Daoy (cell line): ENCODE data around the gene ITM2C. TPM values are rescaled to one million over a fixed set of nuclear protein-coding genes. Genes with fewer than 3 reads are reported as not detected.

Source experiments
- DNase-seq: peaks from one replicate; pipeline ENCODE4 v3.0.0-alpha.2; 2015; ENCODE audit warnings: low read depth
- total RNA-seq: library from RNA; depleted of rRNA; stranded (reverse); fragments of >200 nt; shearing (Covaris generic); gene quantifications from 2 replicates; pipeline ENCODE4 v1.2.3, GENCODE V29; 2014

The ITM2C gene
- total RNA-seq, 1 experiment from 2014 or later: 41.9 TPM

DNA sequence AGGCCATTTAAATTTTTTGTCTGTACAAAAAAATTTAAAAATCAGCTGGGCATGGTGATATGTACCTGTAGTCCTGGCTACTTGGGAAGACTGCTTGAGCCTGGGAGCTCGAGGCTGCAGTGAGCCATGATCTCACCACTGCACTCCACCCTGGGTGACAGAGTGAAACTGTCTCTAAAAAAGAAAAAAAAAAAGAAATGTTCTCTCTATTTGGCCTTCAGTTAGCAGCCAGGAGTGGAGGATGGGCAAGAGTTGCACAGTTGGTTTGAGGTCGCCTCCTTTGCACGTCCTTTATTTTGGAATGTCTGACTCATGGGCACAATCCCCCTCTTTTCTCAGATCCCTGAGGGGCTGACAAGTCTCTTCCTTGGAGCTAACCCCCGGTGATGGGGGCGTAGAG, 26.3 kb downstream of the ITM2C start:
- DNase-seq: peak; percentile 36

GRCh38 chr2:230891509-230891908, 26.8 kb downstream of the ITM2C start:
- DNase-seq: no peak

- no peak for DNase-seq
Measured at GRCh38 chr2:230893338-230893737, 28.6 kb downstream of the ITM2C start.

GRCh38 chr2:230893841-230894781, 29.4 kb downstream of the ITM2C start:
- no peak for DNase-seq

GRCh38 chr2:230895536-230896345, 31.0 kb downstream of the ITM2C start:
- no peak for DNase-seq

- DNase-seq: no peak
Measured at GRCh38 chr2:230896346-230897115, 31.8 kb downstream of the ITM2C start.

- no peak for DNase-seq
Measured at GRCh38 chr2:230898016-230898712, 33.4 kb downstream of the ITM2C start.

GRCh38 chr2:230898713-230899091, 34.0 kb downstream of the ITM2C start:
- DNase-seq: no peak

DNA sequence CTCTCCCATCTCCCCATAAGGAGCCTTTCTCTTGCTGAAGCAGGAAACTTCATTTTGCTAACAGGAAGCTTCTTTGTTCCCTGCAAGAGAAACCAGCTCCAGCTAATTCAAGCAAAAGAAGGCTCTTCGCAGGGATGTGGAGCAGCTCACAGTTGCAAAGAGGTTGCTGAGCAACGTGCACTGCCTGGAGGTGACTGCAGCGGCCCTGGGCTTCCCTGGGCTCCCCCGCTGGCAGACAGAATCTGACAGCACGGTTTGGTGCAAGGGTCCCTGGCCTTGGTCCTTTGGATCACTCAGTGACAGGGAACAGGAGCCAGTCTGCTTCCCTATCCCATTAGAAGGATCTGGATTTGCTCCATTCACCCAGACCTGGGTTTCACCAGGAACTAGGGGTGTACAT, 34.5 kb downstream of the ITM2C start:
- no peak for DNase-seq

GRCh38 chr2:230899786-230900185, 35.0 kb downstream of the ITM2C start:
- no peak for DNase-seq

DNA sequence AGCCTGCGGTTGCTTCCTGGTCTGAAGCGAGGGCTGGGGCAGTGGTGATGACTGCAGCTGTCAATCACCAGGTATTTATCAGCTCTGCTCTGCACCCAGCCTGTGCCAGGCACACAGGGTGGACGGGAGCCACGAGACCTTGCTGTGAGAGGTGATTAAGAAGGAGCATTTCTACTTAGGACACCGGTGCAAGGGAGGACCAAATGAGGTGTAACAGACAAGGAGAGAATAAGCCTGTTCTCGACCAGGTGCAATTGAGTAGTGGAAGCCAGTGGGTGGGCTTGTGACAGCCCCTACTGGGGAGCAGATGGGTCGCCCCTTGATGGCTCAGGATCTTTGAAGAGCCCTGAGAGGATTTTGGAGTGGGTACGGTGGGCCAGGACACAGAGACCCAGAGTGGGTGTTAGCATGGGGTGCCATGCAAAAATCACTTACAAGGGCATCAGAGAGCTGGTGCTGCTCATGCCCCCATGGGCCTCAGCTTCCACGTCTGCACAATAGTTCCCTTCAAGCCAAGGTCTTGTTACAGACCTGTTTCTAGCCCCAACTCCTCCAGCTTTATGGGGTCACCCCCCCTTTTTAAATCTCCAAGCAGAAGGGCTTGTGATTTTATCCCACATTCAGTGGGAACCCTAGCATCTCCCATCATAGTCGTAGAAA, 35.7 kb downstream of the ITM2C start:
- DNase-seq: no peak

DNA sequence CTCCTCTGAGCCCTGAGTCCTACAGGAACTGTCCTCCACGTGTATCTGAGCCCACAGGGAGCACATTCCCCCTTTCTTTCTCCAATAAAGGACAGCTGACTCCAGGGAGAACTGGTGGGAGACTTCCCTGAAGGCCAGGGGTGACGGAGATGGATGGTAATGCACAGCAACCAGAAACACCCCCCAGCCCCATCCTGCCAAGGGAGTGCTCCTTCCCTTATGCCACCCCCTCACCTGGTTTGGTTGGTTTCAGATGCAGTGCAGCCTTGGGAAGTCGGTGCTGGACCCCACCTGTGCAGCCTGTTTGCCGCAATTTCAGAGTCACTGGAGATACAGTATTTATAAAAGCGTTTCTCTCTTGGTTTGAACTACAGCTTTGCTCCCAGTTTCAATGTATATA, 36.3 kb downstream of the ITM2C start:
- DNase-seq: no peak

GRCh38 chr2:230902180-230902899, 37.6 kb downstream of the ITM2C start:
- peak; percentile 61 for DNase-seq

GRCh38 chr2:230903231-230904150, 38.7 kb downstream of the ITM2C start:
- DNase-seq: no peak

DNA sequence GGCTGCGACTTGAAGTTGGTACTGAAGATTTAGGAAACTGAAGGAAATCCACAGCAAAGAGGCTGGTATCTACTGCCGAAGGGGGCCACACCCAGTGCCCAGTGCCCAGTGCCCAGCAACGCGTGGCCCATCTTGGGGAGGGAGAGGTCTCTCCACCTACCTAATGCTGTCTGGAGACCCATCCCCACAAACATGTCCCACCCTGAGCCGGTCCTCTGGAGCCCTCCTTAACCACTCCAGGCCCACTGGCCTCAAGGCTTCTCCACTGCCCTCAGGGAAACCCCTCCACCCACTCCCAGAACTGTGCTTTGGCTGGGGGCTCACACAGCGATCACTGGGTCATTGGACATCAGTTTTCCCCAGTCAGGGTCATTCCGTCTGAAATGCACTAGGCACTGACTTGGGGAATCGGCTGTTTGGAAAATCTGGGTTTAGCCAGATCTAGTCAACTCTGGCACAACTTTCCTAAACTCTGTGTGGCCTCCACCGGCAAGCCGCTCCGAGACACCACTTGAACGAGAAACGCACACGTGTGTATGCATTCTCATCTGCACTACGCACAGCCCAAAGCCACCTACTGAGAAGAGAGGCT, 40.2 kb downstream of the ITM2C start:
- DNase-seq: no peak

- DNase-seq: no peak
Measured at GRCh38 chr2:230905448-230906421, 41.0 kb downstream of the ITM2C start.

DNA sequence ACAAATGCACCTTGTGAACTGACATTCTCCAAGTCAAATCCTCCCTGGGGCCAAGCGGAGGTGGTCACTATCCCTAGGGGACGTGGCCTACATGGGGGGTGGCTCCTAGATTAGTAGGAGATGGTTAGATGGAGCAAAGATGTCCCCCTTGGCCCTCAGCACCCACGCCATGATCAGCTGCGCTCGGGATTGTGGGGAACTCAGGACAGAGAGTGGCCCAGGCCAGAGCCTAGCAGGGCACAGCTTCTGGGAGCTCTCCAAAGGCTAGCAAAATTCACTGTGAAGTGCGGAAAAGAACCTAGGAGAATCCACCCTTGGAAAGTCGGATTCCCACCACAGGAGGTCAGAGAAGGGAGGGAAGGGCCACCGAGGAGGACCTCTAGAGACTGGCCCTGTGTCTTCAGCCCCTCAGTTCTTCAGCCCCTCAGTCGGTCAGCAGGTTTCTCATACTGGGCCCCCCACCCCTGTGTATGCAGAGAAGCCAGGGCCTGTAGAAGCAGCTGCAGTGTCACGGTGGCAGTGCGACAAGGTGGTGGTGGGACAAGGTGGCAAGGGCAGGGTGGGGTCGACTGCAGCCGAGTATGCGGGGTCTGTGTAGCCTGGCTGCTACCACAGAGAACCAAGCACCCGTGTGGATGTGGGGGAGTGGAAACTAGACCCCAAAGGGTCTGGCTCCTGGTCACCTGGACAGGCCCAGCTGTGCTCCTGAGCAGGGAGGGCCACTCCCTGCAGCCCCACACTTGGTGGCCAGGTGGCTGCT, 41.9 kb downstream of the ITM2C start:
- no peak for DNase-seq
